GM10248 (cell line): Measurements from ENCODE around the gene ART1.

Experiments used
- CTCF ChIA-PET: fragments of 300-600 bp; sonication (Branson Sonifier 250); formaldehyde crosslinking; extraction: SDS; loops from one replicate; lab custom pipeline; 2021; ENCODE audit warnings: antibody characterized with exemption; lab: Yijun Ruan, JAX
- POLR2A ChIA-PET: fragments of 350-650 bp; sonication (Branson Sonifier 250); formaldehyde crosslinking; extraction: SDS; loops from one replicate; lab custom pipeline; 2020; ENCODE audit warnings: antibody characterized with exemption; lab: Yijun Ruan, JAX
- DNase-seq: peaks from one replicate; pipeline ENCODE4 v3.0.0; 2012; ENCODE audit errors: extremely low spot score
- CTCF ChIP-seq: IDR thresholded peaks from 2 replicates; pipeline ENCODE4 v1.5.1; 2012; ENCODE audit warnings: mild to moderate bottlenecking, low read depth; ENCODE audit errors: extremely low read depth, missing control alignments, control extremely low read depth

The ART1 gene

GRCh38 chr11:3610846-3611245 lies 34.1 kb upstream of the ART1 start:
- no peak for TF ChIP-seq CTCF
- ChIA-PET CTCF (interaction anchor here (0.9 to 3.0 kb wide), 5 partner anchors 8 to 22 kb away, joined by 3 to 11 read pairs (median 5); no protein-coding TSS in a partner anchor), POLR2A (no interaction called here)
- DNase-seq: no peak

GRCh38 chr11:3611976-3612678 lies 32.8 kb upstream of the ART1 start:
- no peak for TF ChIP-seq CTCF
- ChIA-PET POLR2A (no interaction called here), CTCF (no interaction called here)
- DNase-seq: no peak

- ChIA-PET POLR2A (no interaction called here), CTCF (interaction anchor here (1.2 to 1.3 kb wide), 2 partner anchors 11 to 13 kb away, joined by 3 to 4 read pairs; no protein-coding TSS in a partner anchor)
- no peak for TF ChIP-seq CTCF
- no peak for DNase-seq
Observed at GRCh38 chr11:3613998-3614741, 30.8 kb upstream of the ART1 start.

- DNase-seq: peak; percentile 48
- CTCF ChIA-PET: interaction anchor here (1.2 to 1.3 kb wide), 3 partner anchors 12 to 194 kb away, joined by 3 to 4 read pairs (median 3); no protein-coding TSS in a partner anchor
- POLR2A ChIA-PET: no interaction called here
- TF ChIP-seq CTCF: no peak
Observed at GRCh38 chr11:3614742-3615171, 30.2 kb upstream of the ART1 start.

- DNase-seq: peak; percentile 11
- ChIA-PET POLR2A (no interaction called here), CTCF (interaction anchor here (1.0 to 1.2 kb wide), 2 partner anchors 13 to 193 kb away, joined by 3 read pairs; no protein-coding TSS in a partner anchor)
- TF ChIP-seq CTCF: no peak
Observed at GRCh38 chr11:3615998-3616397, 28.9 kb upstream of the ART1 start.

- POLR2A ChIA-PET: no interaction called here
- CTCF ChIA-PET: interaction anchor here (1.0 kb wide), 1 partner anchor 14 kb away, joined by 3 read pairs; no protein-coding TSS in a partner anchor
- no peak for TF ChIP-seq CTCF
- no peak for DNase-seq
Observed at GRCh38 chr11:3616721-3617460, 28.0 kb upstream of the ART1 start.
